Type B pancreatic cell (in vitro differentiated cells): ENCODE results near the gene HNF1B. TPM values are rescaled to one million over a fixed set of nuclear protein-coding genes. Genes with fewer than 3 reads are reported as not detected.

ENCODE experiments used
- DNase-seq: peaks from one replicate; pipeline ENCODE4 v3.0.0; 2021; ENCODE audit warnings: mixed read lengths; ENCODE audit not compliant: unreplicated experiment; ENCODE audit errors: extremely low spot score
- H3K27ac Mint-ChIP-seq: 2 replicates; pipeline ENCODE4 v1.8.0; 2021; ENCODE audit warnings: mild to moderate bottlenecking, mixed read lengths
- H3K27me3 Mint-ChIP-seq: 2 replicates; pipeline ENCODE4 v1.8.0; 2021; ENCODE audit warnings: mixed read lengths
- H3K36me3 Mint-ChIP-seq: 2 replicates; pipeline ENCODE4 v1.8.0; 2021; ENCODE audit warnings: mixed read lengths
- H3K4me1 Mint-ChIP-seq: one replicate; pipeline ENCODE4 v1.8.0; 2021; ENCODE audit warnings: mixed read lengths; ENCODE audit not compliant: unreplicated experiment
- H3K4me3 Mint-ChIP-seq: 2 replicates; pipeline ENCODE4 v1.8.0; 2021; ENCODE audit warnings: mild to moderate bottlenecking, mixed read lengths
- H3K9me3 Mint-ChIP-seq: 2 replicates; pipeline ENCODE4 v1.8.0; 2021; ENCODE audit warnings: mixed read lengths
- CTCF ChIP-seq: fragments of 200-600 bp; sonication (generic); conservative IDR thresholded peaks from 2 replicates; pipeline ENCODE4 v1.5.0; 2021; ENCODE audit warnings: antibody characterized with exemption, mild to moderate bottlenecking
- total RNA-seq: library from RNA; stranded (reverse); gene quantifications from 2 replicates; pipeline ENCODE4 v1.2.1, GENCODE V29; 2021; ENCODE audit warnings: low replicate concordance

Gene HNF1B
- total RNA-seq, 1 donor from 2014 or later = 19.0 TPM

- Mint-ChIP-seq H3K27ac (no peak overlapping the region), H3K36me3 (no peaks in the 10 kb centered on the region), H3K4me1 (peaks cover 5% of the 10 kb centered on the region), H3K4me3 (no peak overlapping the region), H3K9me3 (no peaks in the 10 kb centered on the region), H3K27me3 (peaks cover 67% of the 10 kb centered on the region)
- no peak for DNase-seq
- no peak for TF ChIP-seq CTCF
These were observed 6.1 kb upstream of the HNF1B start for GRCh38 chr17:37750768-37751475.

- Mint-ChIP-seq H3K27me3 (peaks cover 73% of the 10 kb centered on the region), H3K27ac (no peak overlapping the region), H3K4me1 (peaks cover 5% of the 10 kb centered on the region), H3K4me3 (no peak overlapping the region), H3K36me3 (no peaks in the 10 kb centered on the region), H3K9me3 (no peaks in the 10 kb centered on the region)
- no peak for DNase-seq
- TF ChIP-seq CTCF = no peak
These were observed 5.4 kb upstream of the HNF1B start for GRCh38 chr17:37750292-37750691.

GRCh38 chr17:37747222-37747621 is 2.4 kb upstream of the HNF1B start:
- no peak for DNase-seq
- TF ChIP-seq CTCF = no peak
- no peaks in the 10 kb centered on the region for H3K9me3 Mint-ChIP-seq
- H3K4me3 Mint-ChIP-seq = peak overlapping the region; percentile 53
- peaks cover 84% of the 10 kb centered on the region for H3K27me3 Mint-ChIP-seq
- H3K27ac Mint-ChIP-seq = no peak overlapping the region
- H3K4me1 Mint-ChIP-seq = peaks cover 5% of the 10 kb centered on the region
- H3K36me3 Mint-ChIP-seq = no peaks in the 10 kb centered on the region

GRCh38 chr17:37746617-37747016 is 1.8 kb upstream of the HNF1B start:
- peaks cover 5% of the 10 kb centered on the region for H3K4me1 Mint-ChIP-seq
- H3K27me3 Mint-ChIP-seq = peaks cover 84% of the 10 kb centered on the region
- no peaks in the 10 kb centered on the region for H3K36me3 Mint-ChIP-seq
- H3K9me3 Mint-ChIP-seq = no peaks in the 10 kb centered on the region
- no peak for TF ChIP-seq CTCF
- DNase-seq = no peak
- peak overlapping the region; percentile 16 for H3K27ac Mint-ChIP-seq
- peak overlapping the region; percentile 88 for H3K4me3 Mint-ChIP-seq

GRCh38 chr17:37745801-37746426 is 1.1 kb upstream of the HNF1B start:
- Mint-ChIP-seq H3K27me3 (peaks cover 86% of the 10 kb centered on the region), H3K27ac (no peak overlapping the region), H3K4me1 (peaks cover 5% of the 10 kb centered on the region), H3K9me3 (no peaks in the 10 kb centered on the region), H3K4me3 (peak overlapping the region; percentile 88), H3K36me3 (no peaks in the 10 kb centered on the region)
- TF ChIP-seq CTCF = no peak
- DNase-seq = no peak
